Measurements from ENCODE around the gene STRADA.

GRCh38 chr17:63785556-63785955 is 44.0 kb upstream of the STRADA start:
- TF ChIP-seq CTCF (conservative IDR thresholded peaks at IDR 0.05; ENCODE audit: low read depth, low read length), result no peak
- no peak for TF ChIP-seq EZH2 (IDR thresholded peaks at IDR 0.05; ENCODE audit: borderline replicate concordance, low read depth, low read length, poor library complexity, severe bottlenecking)
